H7 (cell line): ENCODE results near the gene CACNA1D. TPM values are rescaled to one million over a fixed set of nuclear protein-coding genes. Genes with fewer than 3 reads are reported as not detected.

ENCODE experiments used
- DNase-seq: peaks from one replicate; pipeline ENCODE4 v3.0.0; 2012
- H3K27me3 ChIP-seq: 2 replicates; pipeline ENCODE4 v1.6.0; 2011; ENCODE audit warnings: mild to moderate bottlenecking, low read length; ENCODE audit not compliant: control insufficient read depth, insufficient read depth
- H3K36me3 ChIP-seq: replicated peaks from 2 replicates; pipeline ENCODE4 v1.5.1; 2011; ENCODE audit warnings: low read length; ENCODE audit not compliant: control insufficient read depth, insufficient read depth
- H3K4me3 ChIP-seq: 2 replicates; pipeline ENCODE4 v1.5.1; 2011; ENCODE audit warnings: low read depth, mild to moderate bottlenecking, control low read depth, low read length, moderate library complexity; ENCODE audit not compliant: insufficient read depth
- total RNA-seq: library from RNA; depleted of rRNA; stranded (reverse); fragments of >200 nt; shearing (Covaris generic); gene quantifications from 2 replicates; pipeline ENCODE4 v1.2.3, GENCODE V29; 2014

CACNA1D gene
- total RNA-seq, 1 experiment from 2014 or later: 1.0 TPM

DNA sequence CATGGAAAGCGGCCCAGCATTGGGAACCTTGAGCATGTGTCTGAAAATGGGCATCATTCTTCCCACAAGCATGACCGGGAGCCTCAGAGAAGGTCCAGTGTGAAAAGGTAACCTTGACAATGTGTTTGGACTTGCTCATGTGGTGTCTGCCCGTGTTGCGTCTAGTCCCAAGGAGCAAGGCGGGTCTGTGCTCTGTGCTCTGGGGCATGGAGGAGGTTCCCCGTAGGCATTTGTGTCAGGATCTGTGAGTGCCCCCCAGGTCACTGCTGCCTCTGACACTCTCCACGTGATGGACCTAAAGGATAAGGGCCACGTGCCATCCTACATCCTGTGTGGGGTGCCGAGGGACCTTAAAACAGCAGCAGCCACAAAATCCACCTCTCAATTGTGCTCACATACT, 306.9 kb downstream of the CACNA1D start:
- H3K4me3 ChIP-seq: no peak overlapping the region
- H3K27me3 ChIP-seq: no peaks in the 10 kb centered on the region; the same call in 1 of the 2 replicates
- no peak for DNase-seq
- H3K36me3 ChIP-seq: no peaks in the 10 kb centered on the region

DNA sequence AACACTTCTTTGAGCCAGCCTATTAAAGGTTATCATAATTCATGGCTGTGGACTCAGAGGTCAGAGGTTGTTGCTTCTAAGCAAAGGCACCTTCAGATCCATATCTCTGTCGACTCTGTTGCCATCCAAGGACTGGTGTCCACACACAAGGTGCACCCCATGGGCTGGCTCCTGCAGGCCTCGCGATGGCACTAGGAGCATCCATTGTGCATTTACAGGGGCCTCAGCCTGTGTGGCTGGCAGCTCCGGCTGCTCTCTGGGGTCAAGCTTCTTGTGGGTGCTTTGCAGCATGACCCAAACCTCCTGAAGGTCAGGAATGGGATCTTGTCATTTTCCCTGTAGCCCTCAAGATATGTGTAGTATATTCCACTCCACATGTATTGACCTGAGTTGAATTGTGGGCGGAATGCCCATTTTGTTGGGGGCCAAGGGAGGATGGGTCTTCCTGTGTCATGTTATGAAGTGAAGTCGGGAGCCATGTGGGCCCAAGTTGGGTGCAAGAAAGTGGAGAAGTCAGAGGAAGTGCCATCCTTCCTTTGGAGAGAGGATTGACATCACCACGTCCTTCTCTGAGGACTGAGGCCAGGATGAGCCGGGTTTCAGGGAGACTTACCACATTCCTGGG, 308.0 kb downstream of the CACNA1D start:
- no peak for DNase-seq

DNA sequence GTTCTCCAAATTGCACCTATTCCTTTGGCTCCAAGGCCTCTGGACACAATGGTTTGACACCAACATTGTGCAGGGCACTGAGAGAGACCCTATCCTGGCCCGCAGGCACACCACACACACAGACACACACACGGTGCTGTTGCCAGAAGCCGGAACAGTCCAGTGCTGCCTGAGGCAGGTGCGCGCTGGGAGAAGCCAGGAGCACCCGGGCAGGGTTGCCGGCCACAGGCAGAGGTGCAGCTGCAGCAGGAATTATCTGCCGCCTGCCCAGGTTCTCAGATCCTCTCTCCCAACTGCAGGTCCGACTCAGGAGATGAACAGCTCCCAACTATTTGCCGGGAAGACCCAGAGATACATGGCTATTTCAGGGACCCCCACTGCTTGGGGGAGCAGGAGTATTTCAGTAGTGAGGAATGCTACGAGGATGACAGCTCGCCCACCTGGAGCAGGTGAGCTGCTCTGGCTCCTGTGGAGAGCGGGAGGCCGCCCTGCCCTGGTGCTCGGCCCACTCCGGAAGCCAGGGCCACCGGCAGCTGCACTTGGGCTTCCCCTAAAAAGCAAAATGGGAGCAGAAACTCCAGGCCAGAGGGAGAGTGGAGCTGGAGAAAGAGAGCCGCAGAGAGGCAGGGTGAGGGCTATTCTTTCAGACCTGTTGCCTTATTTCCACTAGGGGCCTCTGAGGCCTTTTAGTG, 308.9 kb downstream of the CACNA1D start:
- Histone ChIP-seq H3K27me3 (no peaks in the 10 kb centered on the region; the same call in 1 of the 2 replicates), H3K36me3 (no peaks in the 10 kb centered on the region), H3K4me3 (no peak overlapping the region)
- peak; percentile 72 for DNase-seq

More for the DNA sequence above, 308.0 kb downstream of the CACNA1D start:
- no peak overlapping the region for H3K4me3 ChIP-seq
- no peaks in the 10 kb centered on the region for H3K36me3 ChIP-seq
- H3K27me3 ChIP-seq: no peaks in the 10 kb centered on the region; the same call in 1 of the 2 replicates

DNA sequence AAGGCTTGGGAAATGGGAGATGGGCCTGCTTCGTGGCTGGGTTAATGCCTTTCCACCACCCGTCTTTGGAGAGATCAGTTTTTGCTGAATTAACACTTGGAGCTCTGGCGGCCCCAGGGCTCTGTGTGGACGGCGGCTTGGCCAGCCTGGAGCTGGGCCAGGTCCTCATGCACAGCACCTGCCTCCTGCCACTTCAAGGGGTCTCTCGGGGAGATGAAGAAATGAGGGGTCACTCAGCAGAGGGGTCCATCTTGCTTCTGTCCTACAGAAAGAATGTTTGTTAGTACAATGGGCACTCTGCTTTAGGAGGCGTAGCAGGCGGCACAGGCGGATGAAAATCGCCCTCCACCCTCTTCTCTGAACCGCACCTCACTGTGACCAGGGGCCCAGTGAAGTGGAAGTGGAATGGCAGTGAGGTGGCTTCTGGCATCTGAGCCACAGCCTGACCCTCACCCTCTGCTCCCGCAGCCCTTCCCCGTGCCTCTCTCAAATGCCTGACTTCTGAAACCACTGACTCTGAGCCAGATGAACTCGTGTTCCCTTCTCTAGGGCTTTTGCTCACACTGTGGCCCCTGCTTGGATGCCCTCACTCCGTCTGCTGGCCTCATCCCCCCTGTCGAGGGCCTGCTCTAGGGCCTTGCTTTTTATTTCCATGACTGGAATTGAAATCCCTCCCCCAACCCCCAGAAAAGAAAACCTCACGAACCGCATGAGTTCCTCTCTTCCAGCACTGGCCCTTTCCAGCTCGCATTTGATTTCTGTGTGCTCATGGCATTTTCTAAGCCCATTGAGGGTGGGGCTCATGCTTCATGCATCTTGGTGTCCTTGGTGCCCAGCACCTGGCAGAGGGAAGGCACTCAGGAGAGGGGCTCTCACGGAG, 309.6 kb downstream of the CACNA1D start:
- DNase-seq: no peak
- no peak overlapping the region for H3K4me3 ChIP-seq
- no peaks in the 10 kb centered on the region; the same call in 1 of the 2 replicates for H3K27me3 ChIP-seq
- H3K36me3 ChIP-seq: no peaks in the 10 kb centered on the region

DNA sequence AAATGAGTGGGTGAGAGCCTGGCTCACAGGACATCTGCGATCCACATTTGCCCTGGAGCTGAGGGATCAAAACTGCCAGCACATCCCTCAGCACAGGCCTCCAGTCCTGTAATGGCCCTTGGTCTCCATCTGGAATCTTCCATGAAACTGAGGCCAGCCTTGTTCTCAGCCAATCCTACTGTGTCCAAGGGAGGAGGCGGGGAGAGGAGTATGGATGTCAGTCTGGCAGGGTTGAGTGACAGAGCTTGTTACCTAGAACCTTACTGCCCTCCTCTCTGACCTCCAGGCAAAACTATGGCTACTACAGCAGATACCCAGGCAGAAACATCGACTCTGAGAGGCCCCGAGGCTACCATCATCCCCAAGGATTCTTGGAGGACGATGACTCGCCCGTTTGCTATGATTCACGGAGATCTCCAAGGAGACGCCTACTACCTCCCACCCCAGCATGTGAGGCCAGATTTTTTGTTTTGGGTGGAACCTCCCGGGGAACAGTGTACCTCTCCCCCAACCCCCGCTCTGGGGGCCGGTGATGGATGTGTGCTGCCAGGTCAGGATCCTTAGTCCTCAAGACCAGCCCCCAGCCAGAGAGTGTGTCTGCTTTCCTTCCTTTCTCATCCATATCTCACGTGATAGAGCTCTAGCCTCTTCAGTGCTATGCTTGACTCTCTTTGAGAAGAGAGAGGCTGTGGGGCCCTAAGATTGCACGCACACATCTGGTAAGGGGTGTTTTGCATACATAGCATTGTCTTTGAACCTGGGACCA, 310.5 kb downstream of the CACNA1D start:
- Histone ChIP-seq H3K27me3 (no peaks in the 10 kb centered on the region; the same call in 1 of the 2 replicates), H3K4me3 (no peak overlapping the region), H3K36me3 (no peaks in the 10 kb centered on the region)
- no peak for DNase-seq

DNA sequence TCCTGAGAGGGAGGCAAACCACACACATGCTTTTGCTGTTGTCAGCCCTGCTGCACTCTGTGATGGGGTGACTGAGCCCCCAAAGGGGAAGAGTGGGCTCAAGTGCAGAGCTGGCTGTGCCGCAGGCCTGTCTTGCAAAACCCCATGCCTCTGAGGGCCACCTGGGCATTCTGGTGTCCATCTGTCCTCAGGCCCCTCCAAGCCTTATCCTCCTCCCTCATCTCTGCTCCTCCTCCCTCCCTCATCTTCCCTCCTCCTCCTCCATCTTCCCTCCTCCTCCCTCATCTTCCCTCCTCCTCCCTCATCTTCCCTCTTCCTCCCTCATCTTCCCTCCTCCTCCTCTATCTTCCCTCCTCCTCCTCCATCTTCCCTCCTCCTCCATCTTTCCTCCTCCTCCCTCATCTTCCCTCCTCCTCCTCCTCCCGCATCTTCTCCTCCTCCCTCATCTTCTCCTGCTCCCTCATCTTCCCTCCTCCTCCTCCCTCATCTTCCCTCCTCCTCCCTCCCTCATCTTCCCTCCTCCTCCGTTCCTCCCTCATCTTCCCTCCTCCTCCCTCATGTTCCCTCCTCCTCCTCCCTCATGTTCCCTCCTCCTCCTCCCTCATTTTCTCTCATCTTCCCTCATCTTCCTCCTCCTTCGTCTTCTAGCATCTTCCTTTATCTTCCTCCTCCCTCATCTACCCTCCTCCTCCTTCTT, 311.2 kb downstream of the CACNA1D start:
- no peak overlapping the region for H3K4me3 ChIP-seq
- no peak for DNase-seq
- no peaks in the 10 kb centered on the region; the same call in 1 of the 2 replicates for H3K27me3 ChIP-seq
- H3K36me3 ChIP-seq: no peaks in the 10 kb centered on the region

DNA sequence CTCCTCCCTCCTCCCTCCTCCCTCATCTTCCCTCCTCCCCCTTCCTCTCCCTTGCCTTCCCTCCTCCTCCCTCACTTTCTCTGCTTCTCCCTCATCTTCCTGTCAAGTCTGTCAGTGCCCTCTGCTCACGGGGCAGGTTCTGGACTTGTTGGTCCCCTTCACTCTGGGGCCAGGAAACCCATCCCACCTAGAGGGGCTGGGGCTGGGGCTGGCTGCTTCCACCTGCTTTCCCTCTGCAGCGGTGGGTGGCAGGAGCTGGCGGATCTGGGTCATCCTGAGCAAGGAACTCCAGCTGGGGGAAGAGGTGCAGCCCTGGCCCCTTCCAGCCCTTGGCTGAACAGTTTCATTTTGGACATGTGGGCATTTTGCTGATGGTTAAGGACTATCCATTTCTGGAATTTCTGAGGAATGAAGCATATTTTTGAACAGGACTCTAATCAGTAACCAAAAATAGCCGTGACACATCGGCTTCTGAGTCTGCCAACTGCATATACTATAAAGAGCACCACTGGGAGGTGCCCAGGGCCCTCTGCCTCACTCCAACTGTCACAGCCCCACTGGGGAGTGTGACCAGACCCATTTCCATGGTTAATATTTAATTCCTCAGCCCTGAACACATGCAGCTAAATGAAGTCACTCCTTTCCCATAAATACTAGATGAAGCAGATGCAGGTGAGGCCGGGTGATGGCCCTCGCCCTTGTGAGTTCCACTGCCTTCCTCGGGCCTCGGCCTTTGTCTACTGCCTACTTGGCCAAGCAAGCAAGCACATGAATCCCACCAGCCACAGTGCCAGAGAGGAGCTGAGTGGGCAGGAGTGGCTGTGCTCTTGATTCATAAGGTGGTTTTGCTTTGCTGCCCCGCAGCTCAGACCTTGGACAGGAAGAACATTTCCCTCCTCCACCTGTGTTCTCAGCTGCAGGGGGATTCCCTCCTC, 312.0 kb downstream of the CACNA1D start:
- no peak overlapping the region for H3K4me3 ChIP-seq
- no peaks in the 10 kb centered on the region for H3K36me3 ChIP-seq
- no peak for DNase-seq
- no peaks in the 10 kb centered on the region; the same call in 1 of the 2 replicates for H3K27me3 ChIP-seq

DNA sequence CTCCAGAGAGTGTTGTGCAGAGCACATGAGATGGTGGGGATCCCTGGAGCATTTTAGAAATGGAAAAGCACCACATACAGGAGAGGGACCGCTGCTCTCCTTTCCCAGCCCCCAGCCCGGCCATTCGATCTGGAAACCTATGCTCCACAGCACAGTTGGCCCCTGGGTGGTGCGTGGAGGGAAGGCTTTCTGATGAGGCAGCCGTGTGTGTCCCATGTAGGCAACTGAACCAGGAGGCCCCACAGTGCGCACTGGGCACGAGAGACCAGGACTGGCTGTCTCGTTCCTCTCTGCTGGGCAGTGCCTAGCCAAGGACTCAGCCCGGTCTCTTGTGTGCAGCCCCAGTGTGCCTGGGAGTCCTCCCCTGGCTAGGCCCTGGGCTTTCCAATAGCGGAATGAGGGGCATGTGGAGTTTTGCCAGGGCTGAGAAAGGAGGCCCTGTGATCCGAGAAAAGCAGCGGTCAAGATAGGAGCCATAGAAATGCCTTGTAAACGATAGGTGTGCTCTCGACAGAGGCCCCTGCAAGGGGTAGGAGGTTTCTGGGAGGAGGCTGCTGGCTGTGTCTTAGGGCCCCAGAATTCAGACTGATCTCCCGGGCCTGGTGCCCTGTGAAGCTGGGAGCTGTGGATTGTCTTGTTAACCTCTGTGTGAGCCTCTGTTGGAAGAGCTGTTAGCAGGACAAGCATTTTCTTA, 312.9 kb downstream of the CACNA1D start:
- no peak for DNase-seq
- Histone ChIP-seq H3K36me3 (no peaks in the 10 kb centered on the region), H3K4me3 (no peak overlapping the region), H3K27me3 (no peaks in the 10 kb centered on the region; the same call in 1 of the 2 replicates)

DNA sequence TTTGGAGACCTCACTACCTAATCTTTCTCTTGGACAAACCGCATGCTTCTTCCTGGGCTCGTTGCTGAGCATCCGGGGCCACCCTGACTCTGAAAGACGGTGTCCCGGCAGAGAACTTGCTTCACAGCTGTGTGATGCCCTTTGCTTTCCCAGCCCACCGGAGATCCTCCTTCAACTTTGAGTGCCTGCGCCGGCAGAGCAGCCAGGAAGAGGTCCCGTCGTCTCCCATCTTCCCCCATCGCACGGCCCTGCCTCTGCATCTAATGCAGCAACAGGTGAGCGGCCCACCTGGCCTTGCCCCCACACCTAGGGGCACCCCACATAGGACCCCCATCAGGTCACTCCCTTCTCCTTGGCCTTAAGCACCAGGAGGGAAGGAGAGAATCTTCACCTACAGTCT, 314.1 kb downstream of the CACNA1D start:
- no peaks in the 10 kb centered on the region for H3K36me3 ChIP-seq
- no peaks in the 10 kb centered on the region; the same call in 1 of the 2 replicates for H3K27me3 ChIP-seq
- no peak for DNase-seq
- H3K4me3 ChIP-seq: no peak overlapping the region

DNA sequence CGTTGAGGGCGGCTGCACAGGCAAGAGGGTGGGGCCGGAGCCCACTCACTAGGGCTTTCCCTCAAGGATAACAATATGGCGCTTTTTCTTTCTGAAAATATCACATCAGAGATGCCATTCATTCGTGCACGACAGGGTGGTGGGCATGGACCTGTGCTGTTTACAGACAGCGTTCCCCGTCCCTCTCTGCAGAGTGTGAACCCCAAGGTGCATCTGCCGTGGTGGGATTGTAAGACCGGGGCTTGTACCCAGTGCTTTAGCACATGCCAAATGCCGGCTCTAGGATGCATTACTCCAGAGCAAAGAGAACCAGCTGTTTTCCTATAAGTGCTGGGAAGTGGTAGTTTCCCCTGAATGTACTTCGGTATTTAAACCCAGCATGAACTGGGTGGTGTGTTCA, 314.9 kb downstream of the CACNA1D start:
- DNase-seq: no peak

DNA sequence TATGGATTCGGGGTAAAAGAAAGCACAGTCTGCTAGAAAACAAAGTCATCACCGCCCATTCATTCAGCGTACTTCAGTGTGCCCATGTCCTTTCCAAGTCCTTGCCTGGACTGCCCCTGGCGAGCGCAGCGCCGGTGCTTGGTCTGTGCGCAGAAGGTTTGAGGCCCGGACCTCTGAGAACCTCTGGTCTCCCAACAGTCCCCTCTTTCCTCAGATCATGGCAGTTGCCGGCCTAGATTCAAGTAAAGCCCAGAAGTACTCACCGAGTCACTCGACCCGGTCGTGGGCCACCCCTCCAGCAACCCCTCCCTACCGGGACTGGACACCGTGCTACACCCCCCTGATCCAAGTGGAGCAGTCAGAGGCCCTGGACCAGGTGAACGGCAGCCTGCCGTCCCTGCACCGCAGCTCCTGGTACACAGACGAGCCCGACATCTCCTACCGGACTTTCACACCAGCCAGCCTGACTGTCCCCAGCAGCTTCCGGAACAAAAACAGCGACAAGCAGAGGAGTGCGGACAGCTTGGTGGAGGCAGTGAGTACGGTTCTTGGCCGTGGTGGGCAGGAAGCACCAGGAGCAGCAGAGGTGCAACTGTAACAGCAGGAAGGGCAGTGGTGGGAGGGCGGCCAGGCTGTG, 315.5 kb downstream of the CACNA1D start:
- H3K4me3 ChIP-seq: no peak overlapping the region
- no peak for DNase-seq
- H3K27me3 ChIP-seq: no peaks in the 10 kb centered on the region
- no peaks in the 10 kb centered on the region for H3K36me3 ChIP-seq

More for the DNA sequence above, 314.9 kb downstream of the CACNA1D start:
- Histone ChIP-seq H3K4me3 (no peak overlapping the region), H3K27me3 (no peaks in the 10 kb centered on the region; the same call in 1 of the 2 replicates), H3K36me3 (no peaks in the 10 kb centered on the region)
